Esophagus muscularis mucosa (tissue), 3 donors: ENCODE measurements around the gene HSD3B1.

Experiments used
- CTCF ChIP-seq, 3 experiments: fragments of 200-600 bp in 2 of 3; fragments of 450-650 bp in 1 of 3; sonication (generic) in 2 of 3; IDR thresholded peaks; one replicate each; pipeline ENCODE4 v1.5.1; 2017 to 2019; ENCODE audit warnings: antibody characterized with exemption in 3 of 3, mild to moderate bottlenecking in 2 of 3, moderate library complexity in 1 of 3
- POLR2A ChIP-seq: fragments of 450-650 bp; IDR thresholded peaks from one replicate; pipeline ENCODE4 v1.6.1; 2017; ENCODE audit warnings: antibody characterized with exemption, moderate library complexity, mild to moderate bottlenecking, low read depth

- TF ChIP-seq CTCF (IDR thresholded peaks at IDR 0.05) = no peak
- TF ChIP-seq POLR2A = no peak
These were observed 9.2 kb downstream of the HSD3B1 start for GRCh38 chr1:119516247-119516646.
